HEK293 (cell line): ENCODE results near the gene RRP12.

Source experiments
- ATF2 ChIP-seq: fragments of 450-650 bp; formaldehyde crosslinking; IDR thresholded peaks from 2 replicates; pipeline ENCODE4 v1.5.1; 2016; ENCODE audit warnings: missing biosample characterization, missing genetic modification characterization, low read depth
- CTCF ChIP-seq: fragments of 450-650 bp; formaldehyde crosslinking; IDR thresholded peaks from 2 replicates; pipeline ENCODE4 v1.5.1; 2016; ENCODE audit warnings: missing biosample characterization, missing genetic modification characterization
- REST ChIP-seq: fragments of 450-650 bp; formaldehyde crosslinking; IDR thresholded peaks from 2 replicates; pipeline ENCODE4 v1.5.1; 2016; ENCODE audit warnings: missing biosample characterization, missing genetic modification characterization
- ZNF561 ChIP-seq: fragments of 450-650 bp; IDR thresholded peaks from 2 replicates; pipeline ENCODE4 v1.5.1; 2018; ENCODE audit warnings: missing biosample characterization, missing genetic modification characterization, borderline replicate concordance

GRCh38 chr10:97399843-97400545, 1.1 kb downstream of the RRP12 start:
- no peak for TF ChIP-seq CTCF (tag by site-specific recombination)
- TF ChIP-seq REST (tag by site-specific recombination) = no peak
- 0 out of 2 replicates have a peak, but pooled peaks have one; percentile 26 for TF ChIP-seq ZNF561 (tag by site-specific recombination)
- TF ChIP-seq ATF2 (tag by site-specific recombination) = peak; percentile 74
